ENCODE data around the gene EFHD1.

DNA sequence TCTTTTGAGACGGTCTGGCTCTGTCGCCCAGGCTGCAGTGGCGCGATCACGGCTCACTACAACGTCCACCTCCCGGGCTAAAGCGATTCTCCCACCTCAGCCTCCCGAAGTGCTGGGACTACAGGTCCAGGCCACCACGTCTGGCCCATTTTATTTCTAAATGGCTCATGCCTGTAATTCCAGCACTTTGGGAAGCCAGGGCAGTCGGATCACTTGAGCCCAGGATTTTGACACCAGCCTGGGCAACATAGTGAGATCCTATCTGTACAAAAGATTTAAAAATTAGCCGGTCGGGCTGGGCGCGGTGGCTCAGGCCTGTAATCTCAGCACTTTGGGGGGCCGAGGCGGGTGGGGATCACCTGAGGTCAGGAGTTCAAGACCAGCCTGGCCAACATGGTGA lies 26.4 kb upstream of the EFHD1 start:
- TF ChIP-seq, protein P1, sequence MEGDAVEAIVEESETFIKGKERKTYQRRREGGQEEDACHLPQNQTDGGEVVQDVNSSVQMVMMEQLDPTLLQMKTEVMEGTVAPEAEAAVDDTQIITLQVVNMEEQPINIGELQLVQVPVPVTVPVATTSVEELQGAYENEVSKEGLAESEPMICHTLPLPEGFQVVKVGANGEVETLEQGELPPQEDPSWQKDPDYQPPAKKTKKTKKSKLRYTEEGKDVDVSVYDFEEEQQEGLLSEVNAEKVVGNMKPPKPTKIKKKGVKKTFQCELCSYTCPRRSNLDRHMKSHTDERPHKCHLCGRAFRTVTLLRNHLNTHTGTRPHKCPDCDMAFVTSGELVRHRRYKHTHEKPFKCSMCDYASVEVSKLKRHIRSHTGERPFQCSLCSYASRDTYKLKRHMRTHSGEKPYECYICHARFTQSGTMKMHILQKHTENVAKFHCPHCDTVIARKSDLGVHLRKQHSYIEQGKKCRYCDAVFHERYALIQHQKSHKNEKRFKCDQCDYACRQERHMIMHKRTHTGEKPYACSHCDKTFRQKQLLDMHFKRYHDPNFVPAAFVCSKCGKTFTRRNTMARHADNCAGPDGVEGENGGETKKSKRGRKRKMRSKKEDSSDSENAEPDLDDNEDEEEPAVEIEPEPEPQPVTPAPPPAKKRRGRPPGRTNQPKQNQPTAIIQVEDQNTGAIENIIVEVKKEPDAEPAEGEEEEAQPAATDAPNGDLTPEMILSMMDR (IDR thresholded peaks at IDR 0.05; ENCODE audit: insufficient read depth, low read length), result no peak
- TF ChIP-seq POLR2AphosphoS5 (IDR thresholded peaks at IDR 0.05; ENCODE audit: low read depth) (no peak), GABPA (IDR thresholded peaks at IDR 0.05; ENCODE audit: low read depth) (no peak), SPI1 (IDR thresholded peaks at IDR 0.05; ENCODE audit: borderline replicate concordance, low read depth) (no peak)
- TF ChIP-seq, protein P2, sequence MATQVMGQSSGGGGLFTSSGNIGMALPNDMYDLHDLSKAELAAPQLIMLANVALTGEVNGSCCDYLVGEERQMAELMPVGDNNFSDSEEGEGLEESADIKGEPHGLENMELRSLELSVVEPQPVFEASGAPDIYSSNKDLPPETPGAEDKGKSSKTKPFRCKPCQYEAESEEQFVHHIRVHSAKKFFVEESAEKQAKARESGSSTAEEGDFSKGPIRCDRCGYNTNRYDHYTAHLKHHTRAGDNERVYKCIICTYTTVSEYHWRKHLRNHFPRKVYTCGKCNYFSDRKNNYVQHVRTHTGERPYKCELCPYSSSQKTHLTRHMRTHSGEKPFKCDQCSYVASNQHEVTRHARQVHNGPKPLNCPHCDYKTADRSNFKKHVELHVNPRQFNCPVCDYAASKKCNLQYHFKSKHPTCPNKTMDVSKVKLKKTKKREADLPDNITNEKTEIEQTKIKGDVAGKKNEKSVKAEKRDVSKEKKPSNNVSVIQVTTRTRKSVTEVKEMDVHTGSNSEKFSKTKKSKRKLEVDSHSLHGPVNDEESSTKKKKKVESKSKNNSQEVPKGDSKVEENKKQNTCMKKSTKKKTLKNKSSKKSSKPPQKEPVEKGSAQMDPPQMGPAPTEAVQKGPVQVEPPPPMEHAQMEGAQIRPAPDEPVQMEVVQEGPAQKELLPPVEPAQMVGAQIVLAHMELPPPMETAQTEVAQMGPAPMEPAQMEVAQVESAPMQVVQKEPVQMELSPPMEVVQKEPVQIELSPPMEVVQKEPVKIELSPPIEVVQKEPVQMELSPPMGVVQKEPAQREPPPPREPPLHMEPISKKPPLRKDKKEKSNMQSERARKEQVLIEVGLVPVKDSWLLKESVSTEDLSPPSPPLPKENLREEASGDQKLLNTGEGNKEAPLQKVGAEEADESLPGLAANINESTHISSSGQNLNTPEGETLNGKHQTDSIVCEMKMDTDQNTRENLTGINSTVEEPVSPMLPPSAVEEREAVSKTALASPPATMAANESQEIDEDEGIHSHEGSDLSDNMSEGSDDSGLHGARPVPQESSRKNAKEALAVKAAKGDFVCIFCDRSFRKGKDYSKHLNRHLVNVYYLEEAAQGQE (IDR thresholded peaks at IDR 0.05; ENCODE audit: insufficient replicate concordance, low read depth), result no peak
